GM18861 (cell line): ENCODE results near the gene UBTD1.
A peak's percentile ranks its signal among the peaks of the same experiment; 100 is the strongest.

Experiments
- ATAC-seq: cut with Tn5 transposase; IDR thresholded peaks from one replicate; pipeline ENCODE4 v1.9.1; 2021; ENCODE audit not compliant: unreplicated experiment

The UBTD1 gene

GRCh38 chr10:97580421-97581367, 82.0 kb downstream of the UBTD1 start:
- ATAC-seq: no peak

GRCh38 chr10:97582169-97582568, 83.4 kb downstream of the UBTD1 start:
- ATAC-seq: no peak

GRCh38 chr10:97583476-97583875, 84.8 kb downstream of the UBTD1 start:
- no peak for ATAC-seq

GRCh38 chr10:97584060-97584797, 85.5 kb downstream of the UBTD1 start, which contains the start of gene HOGA1:
TSS of gene HOGA1 (plus strand) at chr10:97584389. CDS start at chr10:97584704, 315 bp downstream.
- peak; percentile 82 for ATAC-seq

GRCh38 chr10:97584798-97585438, 86.2 kb downstream of the UBTD1 start:
- ATAC-seq: no peak

GRCh38 chr10:97585439-97585811, 86.7 kb downstream of the UBTD1 start:
- ATAC-seq: no peak

GRCh38 chr10:97587183-97587582, 88.5 kb downstream of the UBTD1 start:
- ATAC-seq: no peak

GRCh38 chr10:97589479-97589878, 90.8 kb downstream of the UBTD1 start, which contains the start of gene C10orf62:
TSS of gene C10orf62 (plus strand) at chr10:97589721. CDS start at chr10:97589898, 177 bp downstream.
- ATAC-seq: no peak

GRCh38 chr10:97590082-97590747, 91.5 kb downstream of the UBTD1 start:
- ATAC-seq: no peak

GRCh38 chr10:97590748-97591495, 92.2 kb downstream of the UBTD1 start:
- no peak for ATAC-seq

GRCh38 chr10:97593421-97593820, 94.7 kb downstream of the UBTD1 start:
- no peak for ATAC-seq

- ATAC-seq: no peak
These were observed 97.7 kb downstream of the UBTD1 start for GRCh38 chr10:97596101-97597082.

- ATAC-seq: no peak
These were observed 99.1 kb downstream of the UBTD1 start for GRCh38 chr10:97597778-97598177.

GRCh38 chr10:97598407-97599271, 99.9 kb downstream of the UBTD1 start:
- no peak for ATAC-seq

- no peak for ATAC-seq
These were observed 100.5 kb downstream of the UBTD1 start for GRCh38 chr10:97599272-97599619.

GRCh38 chr10:97600616-97601015, 101.9 kb downstream of the UBTD1 start:
- no peak for ATAC-seq

- ATAC-seq: no peak
These were observed 102.8 kb downstream of the UBTD1 start for GRCh38 chr10:97601268-97602215.
